Omental fat pad (tissue), 4 donors: ENCODE measurements around the gene ANKRD30A. TPM values are rescaled to one million over a fixed set of nuclear protein-coding genes. Genes with fewer than 3 reads are reported as not detected.

Experiments
- ATAC-seq: fragments of 150-250 bp; one replicate; pipeline ENCODE4 v1.9.1; 2016; ENCODE audit warnings: mild to moderate bottlenecking, moderate library complexity; ENCODE audit not compliant: low FRiP score
- DNase-seq: peaks from one replicate; pipeline ENCODE4 v3.0.0-alpha.2; 2019; ENCODE audit warnings: low spot score
- CTCF ChIP-seq, 3 donors: fragments of 450-650 bp; IDR thresholded peaks; one replicate each; pipeline ENCODE4 v1.5.1; 2016 to 2017; ENCODE audit warnings: antibody characterized with exemption in 3 of 3, mild to moderate bottlenecking in 3 of 3, moderate library complexity in 2 of 3
- small RNA-seq: library from RNA; depleted of rRNA; stranded (forward); fragments of <200 nt; gene quantifications from one replicate; pipeline ENCODE3, GENCODE V24; 2016
- total RNA-seq, 4 donors: library from RNA; depleted of rRNA; stranded (reverse); fragments of >200 nt; gene quantifications; one replicate each; pipeline ENCODE4 v1.1.0, GENCODE V29; 2016

Gene ANKRD30A
- total RNA-seq, 4 donors from 2014 or later, result 0.65 to 1.9 (median 1.1) TPM

- no peak for ATAC-seq
- TF ChIP-seq CTCF (IDR thresholded peaks at IDR 0.05), result no peak
These were observed 275.8 kb downstream of the ANKRD30A start for GRCh38 chr10:37401225-37401624.

GRCh38 chr10:37403776-37404175, 278.4 kb downstream of the ANKRD30A start:
- ATAC-seq (no peak), DNase-seq (no peak)
- no peak for TF ChIP-seq CTCF (IDR thresholded peaks at IDR 0.05)

More at GRCh38 chr10:37401225-37401624, 275.8 kb downstream of the ANKRD30A start:
- no peak for DNase-seq

Small RNA genes within 50 kb of the gene (small RNA-seq; reads per million reads assigned to genes)
- gene RF00019, result not detected
- not detected for gene RN7SL314P
- not detected for gene RNU6-811P
